DMS153 treated with DMSO at 0.1 percent for 48 hours (cell line): ENCODE results near the gene CLTA.

Source experiments
- DNase-seq: peaks from one replicate; lab custom pipeline; 2025; ENCODE audit not compliant: unreplicated experiment; lab: John Stamatoyannopoulos, UW

CLTA gene

GRCh38 chr9:36190388-36191289, at the start of gene CLTA:
CLTA (plus strand) TSS chr9:36190921; CDS start chr9:36191057, 136 bp downstream.
- DNase-seq = peak; percentile 98

- DNase-seq = no peak
Observed at GRCh38 chr9:36141288-36141687, 49.4 kb upstream of the CLTA start.

- no peak for DNase-seq
Observed at GRCh38 chr9:36141761-36142160, 49.0 kb upstream of the CLTA start.

GRCh38 chr9:36142510-36143244, 48.0 kb upstream of the CLTA start:
- no peak for DNase-seq

GRCh38 chr9:36143245-36143641, 47.5 kb upstream of the CLTA start:
- no peak for DNase-seq

GRCh38 chr9:36144309-36145232, 46.1 kb upstream of the CLTA start:
- DNase-seq = no peak

- no peak for DNase-seq
Observed at GRCh38 chr9:36145970-36146369, 44.8 kb upstream of the CLTA start.

- DNase-seq = no peak
Observed at GRCh38 chr9:36146651-36147050, 44.1 kb upstream of the CLTA start.

GRCh38 chr9:36147441-36148175, 43.1 kb upstream of the CLTA start:
- no peak for DNase-seq

- no peak for DNase-seq
Observed at GRCh38 chr9:36148311-36149051, 42.2 kb upstream of the CLTA start.

- no peak for DNase-seq
Observed at GRCh38 chr9:36149197-36149596, 41.5 kb upstream of the CLTA start.

- no peak for DNase-seq
Observed at GRCh38 chr9:36150574-36151315, 40.0 kb upstream of the CLTA start.

- DNase-seq = no peak
Observed at GRCh38 chr9:36151316-36152210, 39.2 kb upstream of the CLTA start.

- no peak for DNase-seq
Observed at GRCh38 chr9:36152741-36153438, 37.8 kb upstream of the CLTA start.

GRCh38 chr9:36153746-36154145, 37.0 kb upstream of the CLTA start:
- DNase-seq = no peak

- peak; percentile 15 for DNase-seq
Observed at GRCh38 chr9:36154331-36154952, 36.3 kb upstream of the CLTA start.

GRCh38 chr9:36156116-36156515, 34.6 kb upstream of the CLTA start:
- DNase-seq = no peak
